LNCAP (cell line): ENCODE results near the gene TMC1.

ENCODE experiments used
- TF ChIP-seq, protein P1 (sequence below): fragments of 450-650 bp; IDR thresholded peaks from 2 replicates; pipeline ENCODE4 v1.5.1; 2017; ENCODE audit warnings: mild to moderate bottlenecking

TMC1 gene

DNA sequence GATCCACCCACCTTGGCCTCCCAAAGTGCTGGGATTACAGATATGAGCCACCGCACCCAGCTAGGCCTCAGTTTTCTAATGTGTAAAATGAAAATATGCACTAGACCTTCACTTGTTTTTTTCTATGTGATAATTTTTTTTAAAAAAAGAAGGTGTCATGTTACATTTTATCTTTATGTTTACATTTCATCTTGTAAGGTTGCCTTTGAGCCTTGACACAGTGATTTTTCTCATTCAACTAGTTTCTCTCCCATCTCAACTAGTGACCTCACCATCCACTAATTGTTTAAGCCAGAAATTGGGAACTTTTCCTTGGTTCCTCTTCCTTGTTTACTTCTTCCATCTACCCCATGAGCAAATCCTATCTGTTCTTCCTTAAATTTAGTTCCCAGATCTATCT lies 21.5 kb downstream of the TMC1 start:
- TF ChIP-seq, protein P1, sequence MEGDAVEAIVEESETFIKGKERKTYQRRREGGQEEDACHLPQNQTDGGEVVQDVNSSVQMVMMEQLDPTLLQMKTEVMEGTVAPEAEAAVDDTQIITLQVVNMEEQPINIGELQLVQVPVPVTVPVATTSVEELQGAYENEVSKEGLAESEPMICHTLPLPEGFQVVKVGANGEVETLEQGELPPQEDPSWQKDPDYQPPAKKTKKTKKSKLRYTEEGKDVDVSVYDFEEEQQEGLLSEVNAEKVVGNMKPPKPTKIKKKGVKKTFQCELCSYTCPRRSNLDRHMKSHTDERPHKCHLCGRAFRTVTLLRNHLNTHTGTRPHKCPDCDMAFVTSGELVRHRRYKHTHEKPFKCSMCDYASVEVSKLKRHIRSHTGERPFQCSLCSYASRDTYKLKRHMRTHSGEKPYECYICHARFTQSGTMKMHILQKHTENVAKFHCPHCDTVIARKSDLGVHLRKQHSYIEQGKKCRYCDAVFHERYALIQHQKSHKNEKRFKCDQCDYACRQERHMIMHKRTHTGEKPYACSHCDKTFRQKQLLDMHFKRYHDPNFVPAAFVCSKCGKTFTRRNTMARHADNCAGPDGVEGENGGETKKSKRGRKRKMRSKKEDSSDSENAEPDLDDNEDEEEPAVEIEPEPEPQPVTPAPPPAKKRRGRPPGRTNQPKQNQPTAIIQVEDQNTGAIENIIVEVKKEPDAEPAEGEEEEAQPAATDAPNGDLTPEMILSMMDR, result no peak

- TF ChIP-seq, protein P1, result no peak
These were observed 29.9 kb downstream of the TMC1 start for GRCh38 chr9:72551306-72551705.

- TF ChIP-seq, protein P1, result no peak
These were observed 30.9 kb downstream of the TMC1 start for GRCh38 chr9:72552356-72552755.

DNA sequence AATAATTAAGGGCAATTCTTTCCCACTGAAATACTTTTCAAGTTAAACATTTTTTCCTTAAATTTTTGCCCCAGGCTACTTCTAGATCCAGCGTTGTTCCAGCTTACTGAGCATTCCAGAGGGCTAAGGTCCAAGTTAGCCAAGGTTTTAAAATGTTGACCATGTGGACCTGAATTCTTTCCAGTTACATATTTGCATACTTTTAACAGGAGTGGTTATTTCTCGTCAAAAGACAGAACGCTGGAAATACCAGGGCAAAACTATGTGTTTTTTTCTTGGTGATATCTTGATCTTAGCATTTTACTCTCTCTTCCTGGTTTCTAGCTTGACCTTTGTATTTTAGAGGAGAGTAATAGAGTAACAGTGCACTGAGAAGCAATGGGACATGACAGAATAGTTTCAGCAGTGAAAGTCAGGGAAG lies 32.8 kb downstream of the TMC1 start:
- TF ChIP-seq, protein P1, result no peak

GRCh38 chr9:72557549-72557948 lies 36.1 kb downstream of the TMC1 start:
- TF ChIP-seq, protein P1, result no peak

DNA sequence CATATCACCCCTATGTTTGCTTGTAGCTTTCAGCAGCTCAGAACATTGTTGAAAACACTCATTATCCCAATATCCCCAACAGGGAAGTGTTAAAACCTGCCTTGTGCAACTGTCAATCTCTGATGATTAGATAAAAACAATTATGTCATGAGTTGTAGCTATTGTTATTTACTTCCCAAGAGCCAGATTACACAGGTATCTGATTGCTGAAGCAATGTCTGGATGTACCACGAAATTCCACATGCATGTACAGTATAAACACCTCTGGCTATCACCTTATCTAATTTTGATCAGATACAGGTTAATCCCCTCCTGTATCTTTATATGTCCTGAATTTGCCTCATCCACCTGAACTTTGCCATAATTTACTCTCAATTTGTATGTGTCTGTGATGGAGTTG lies 38.7 kb downstream of the TMC1 start:
- TF ChIP-seq, protein P1, result no peak

- TF ChIP-seq, protein P1, result no peak
These were observed 42.4 kb downstream of the TMC1 start for GRCh38 chr9:72563806-72564205.

GRCh38 chr9:72564479-72565281 lies 43.3 kb downstream of the TMC1 start:
- TF ChIP-seq, protein P1, result no peak
